NCI-H446 treated with DMSO at 0.1 percent for 48 hours (cell line): ENCODE data around the gene MRPL49.

ENCODE experiments used
- DNase-seq: peaks from one replicate; lab custom pipeline; 2025; lab: John Stamatoyannopoulos, UW

The MRPL49 gene

GRCh38 chr11:65121865-65122696 lies at the start of gene MRPL49, which contains the start of gene FAU:
MRPL49 (plus strand) TSS chr11:65122321; CDS start chr11:65122347, 26 bp downstream.
FAU (minus strand) TSS chr11:65122134; CDS start chr11:65121813, 321 bp downstream.
- DNase-seq: peak; percentile 98

- DNase-seq: no peak
Observed at GRCh38 chr11:65072631-65072966, 49.5 kb upstream of the MRPL49 start.

GRCh38 chr11:65077451-65077850 lies 44.7 kb upstream of the MRPL49 start:
- no peak for DNase-seq

- DNase-seq: no peak
Observed at GRCh38 chr11:65078151-65078550, 44.0 kb upstream of the MRPL49 start.

GRCh38 chr11:65078786-65079342 lies 43.3 kb upstream of the MRPL49 start:
- DNase-seq: no peak

- DNase-seq: no peak
Observed at GRCh38 chr11:65083134-65083833, 38.8 kb upstream of the MRPL49 start.

- peak; percentile 90 for DNase-seq
Observed at GRCh38 chr11:65083834-65084597, 38.1 kb upstream of the MRPL49 start, which contains the start of the genes CDCA5 and ZFPL1. CDCA5 (minus strand) TSS chr11:65084040; CDS start chr11:65083978, 62 bp downstream. ZFPL1 (plus strand) TSS chr11:65084222; CDS start chr11:65084699, 477 bp downstream.

GRCh38 chr11:65084598-65085375 lies 37.3 kb upstream of the MRPL49 start:
- DNase-seq: no peak

- no peak for DNase-seq
Observed at GRCh38 chr11:65085446-65085845, 36.7 kb upstream of the MRPL49 start.

- DNase-seq: no peak
Observed at GRCh38 chr11:65086809-65087208, 35.3 kb upstream of the MRPL49 start.

- DNase-seq: no peak
Observed at GRCh38 chr11:65087216-65087615, 34.9 kb upstream of the MRPL49 start.

GRCh38 chr11:65087827-65088226 lies 34.3 kb upstream of the MRPL49 start:
- DNase-seq: no peak

GRCh38 chr11:65089621-65090020 lies 32.5 kb upstream of the MRPL49 start:
- no peak for DNase-seq

- DNase-seq: no peak
Observed at GRCh38 chr11:65090628-65091027, 31.5 kb upstream of the MRPL49 start.

GRCh38 chr11:65095427-65095826 lies 26.7 kb upstream of the MRPL49 start:
- no peak for DNase-seq

GRCh38 chr11:65095974-65096806 lies 25.9 kb upstream of the MRPL49 start, which contains the start of gene VPS51:
VPS51 (plus strand) TSS chr11:65096214; CDS start chr11:65096251, 37 bp downstream.
- DNase-seq: peak; percentile 73

- no peak for DNase-seq
Observed at GRCh38 chr11:65096926-65097325, 25.2 kb upstream of the MRPL49 start.

GRCh38 chr11:65100674-65101350 lies 21.3 kb upstream of the MRPL49 start:
- no peak for DNase-seq
